Measurements from ENCODE around the gene PRCD. TPM values are rescaled to one million over a fixed set of nuclear protein-coding genes. Genes with fewer than 3 reads are reported as not detected.

PRCD gene
- polyA plus RNA-seq, 10 donors, result 1.6 to 6.6 (median 3.0) TPM

GRCh38 chr17:76538281-76538931, 1.4 kb upstream of the PRCD start:
- DNase-seq, result peak in 1 of 3 donors; percentile 45

GRCh38 chr17:76538941-76539570, 788 bp upstream of the PRCD start:
- no peak for DNase-seq

- peak; percentile 92 to 97 (median 94) for DNase-seq
Measured at GRCh38 chr17:76540381-76541300, 797 bp downstream of the PRCD start.

GRCh38 chr17:76541739-76542454, 2.1 kb downstream of the PRCD start:
- no peak for DNase-seq

- DNase-seq, result no peak
Measured at GRCh38 chr17:76542566-76542971, 2.7 kb downstream of the PRCD start.

GRCh38 chr17:76542984-76543383, 3.1 kb downstream of the PRCD start:
- no peak for DNase-seq

- no peak for DNase-seq
Measured at GRCh38 chr17:76543482-76543825, 3.6 kb downstream of the PRCD start.

GRCh38 chr17:76543826-76544545, 4.1 kb downstream of the PRCD start:
- peak in 1 of 3 donors; percentile 61 for DNase-seq

GRCh38 chr17:76544546-76545365, 4.9 kb downstream of the PRCD start:
- no peak for DNase-seq

- DNase-seq, result no peak
Measured at GRCh38 chr17:76545918-76546555, 6.2 kb downstream of the PRCD start.

- peak in 1 of 3 donors; percentile 80 for DNase-seq
Measured at GRCh38 chr17:76546556-76547182, 6.8 kb downstream of the PRCD start.

GRCh38 chr17:76547183-76547641, 7.4 kb downstream of the PRCD start:
- peak; percentile 53 to 85 (median 79) for DNase-seq

- DNase-seq, result no peak
Measured at GRCh38 chr17:76547642-76548202, 7.9 kb downstream of the PRCD start.

- no peak for DNase-seq
Measured at GRCh38 chr17:76548378-76549214, 8.8 kb downstream of the PRCD start.

- DNase-seq, result no peak
Measured at GRCh38 chr17:76549215-76549518, 9.3 kb downstream of the PRCD start.

GRCh38 chr17:76549539-76549938, 9.7 kb downstream of the PRCD start:
- no peak for DNase-seq

- DNase-seq, result no peak
Measured at GRCh38 chr17:76550712-76551615, 11.1 kb downstream of the PRCD start.
